Activated T-cell treated with anti-CD3 and anti-CD28 coated beads, Interleukin-2, amount 50 U/mL, for 24 hours (primary cell): ENCODE measurements around the gene DUSP16.
"Not testable (repeated sequence)": the region's sequence is repeated elsewhere in the genome, so short reads cannot be mapped to it uniquely, and the experiment has no call there.

ENCODE experiments used
- DNase-seq: peaks from one replicate; pipeline ENCODE4 v3.0.0-alpha.2; 2020
- H3K27ac Mint-ChIP-seq: 2 replicates; pipeline ENCODE4 v1.8.0; 2020; ENCODE audit warnings: mild to moderate bottlenecking, mixed read lengths
- H3K27me3 Mint-ChIP-seq: 2 replicates; pipeline ENCODE4 v1.8.0; 2020; ENCODE audit warnings: mixed read lengths
- H3K36me3 Mint-ChIP-seq: 2 replicates; pipeline ENCODE4 v1.8.0; 2020; ENCODE audit warnings: low read depth, mixed read lengths
- H3K4me1 Mint-ChIP-seq: 2 replicates; pipeline ENCODE4 v1.8.0; 2020; ENCODE audit warnings: low read depth, mixed read lengths
- H3K4me3 Mint-ChIP-seq: 2 replicates; pipeline ENCODE4 v1.8.0; 2020; ENCODE audit warnings: mild to moderate bottlenecking, moderate library complexity, mixed read lengths
- H3K9me3 Mint-ChIP-seq: 2 replicates; pipeline ENCODE4 v1.8.0; 2020; ENCODE audit warnings: mixed read lengths

The DUSP16 gene, protein sequence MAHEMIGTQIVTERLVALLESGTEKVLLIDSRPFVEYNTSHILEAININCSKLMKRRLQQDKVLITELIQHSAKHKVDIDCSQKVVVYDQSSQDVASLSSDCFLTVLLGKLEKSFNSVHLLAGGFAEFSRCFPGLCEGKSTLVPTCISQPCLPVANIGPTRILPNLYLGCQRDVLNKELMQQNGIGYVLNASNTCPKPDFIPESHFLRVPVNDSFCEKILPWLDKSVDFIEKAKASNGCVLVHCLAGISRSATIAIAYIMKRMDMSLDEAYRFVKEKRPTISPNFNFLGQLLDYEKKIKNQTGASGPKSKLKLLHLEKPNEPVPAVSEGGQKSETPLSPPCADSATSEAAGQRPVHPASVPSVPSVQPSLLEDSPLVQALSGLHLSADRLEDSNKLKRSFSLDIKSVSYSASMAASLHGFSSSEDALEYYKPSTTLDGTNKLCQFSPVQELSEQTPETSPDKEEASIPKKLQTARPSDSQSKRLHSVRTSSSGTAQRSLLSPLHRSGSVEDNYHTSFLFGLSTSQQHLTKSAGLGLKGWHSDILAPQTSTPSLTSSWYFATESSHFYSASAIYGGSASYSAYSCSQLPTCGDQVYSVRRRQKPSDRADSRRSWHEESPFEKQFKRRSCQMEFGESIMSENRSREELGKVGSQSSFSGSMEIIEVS

DNA sequence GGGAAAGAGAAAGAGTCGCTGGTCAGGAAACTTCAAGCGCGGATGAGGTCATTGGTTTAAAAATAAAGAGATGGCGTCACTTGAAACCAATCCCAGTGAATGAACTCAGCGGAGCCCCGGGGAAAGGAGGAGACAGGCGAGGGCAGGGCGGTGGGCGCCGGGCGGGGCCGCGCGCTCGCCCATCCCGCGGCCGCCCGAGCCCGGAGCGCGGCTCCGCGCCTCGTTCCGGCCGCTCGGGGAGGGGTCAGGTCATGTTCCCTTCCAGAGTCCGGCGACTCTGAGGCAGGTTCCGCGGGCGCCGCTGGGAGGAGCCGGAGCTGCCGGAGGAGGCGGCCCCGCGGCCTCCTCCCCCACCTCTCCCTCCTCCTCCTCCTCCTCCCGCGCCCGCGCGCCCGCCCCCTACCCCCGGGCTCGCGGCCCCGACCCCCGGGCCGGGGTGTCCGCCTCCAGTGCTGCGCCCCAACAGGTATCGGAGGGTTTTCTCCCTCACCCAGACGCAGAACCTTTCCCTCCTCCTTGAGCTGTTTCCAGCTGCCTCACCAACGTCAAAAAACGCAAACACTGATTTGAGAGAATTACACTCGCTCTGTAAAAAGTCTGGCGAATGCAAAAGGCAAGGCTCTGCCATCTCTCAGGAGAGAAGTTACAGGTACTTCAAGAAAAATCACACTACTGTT is at the start of gene DUSP16:
Gene DUSP16 (minus strand): TSS at position 279 of the 677 bp plus-strand sequence. CDS start 41,765 bp downstream, outside the sequence.
- peak within 1 kb of the TSS; percentile 81 for H3K4me3 Mint-ChIP-seq
- H3K36me3 Mint-ChIP-seq, result peaks cover 34% of the 10 kb centered on the region
- peaks cover 42% of the 10 kb centered on the region for H3K4me1 Mint-ChIP-seq
- H3K27me3 Mint-ChIP-seq, result no peaks in the 10 kb centered on the region
- H3K27ac Mint-ChIP-seq, result peak within 1 kb of the TSS; percentile 94
- DNase-seq, result peak; percentile 84
- H3K9me3 Mint-ChIP-seq, result peaks cover 3% of the 10 kb centered on the region

DNA sequence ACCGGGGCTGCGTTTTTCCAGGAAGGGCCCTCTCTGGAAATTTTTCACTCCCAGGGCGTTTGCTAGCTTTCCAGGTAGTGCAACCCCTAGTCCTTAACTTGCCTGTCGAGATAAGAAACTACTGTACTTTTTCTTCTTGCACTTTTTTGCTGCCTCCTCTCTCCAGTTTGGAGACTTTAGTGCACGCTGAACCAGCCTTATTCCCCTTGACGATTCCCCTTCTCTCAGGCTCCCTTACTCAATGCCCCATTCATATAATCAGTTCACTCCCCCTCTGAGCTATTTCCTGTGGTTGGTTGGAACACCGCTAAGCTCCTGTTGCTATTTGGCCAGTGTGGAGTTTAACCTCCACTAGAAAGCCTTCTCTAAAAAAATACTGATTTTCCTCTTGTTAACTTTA is 49.7 kb upstream of the DUSP16 start:
- peak overlapping the region; percentile 96 for H3K4me3 Mint-ChIP-seq
- no peaks in the 10 kb centered on the region for H3K9me3 Mint-ChIP-seq
- H3K36me3 Mint-ChIP-seq, result peaks cover 40% of the 10 kb centered on the region
- H3K4me1 Mint-ChIP-seq, result peaks cover 73% of the 10 kb centered on the region
- DNase-seq, result no peak
- H3K27ac Mint-ChIP-seq, result peak overlapping the region; percentile 99
- no peaks in the 10 kb centered on the region for H3K27me3 Mint-ChIP-seq

DNA sequence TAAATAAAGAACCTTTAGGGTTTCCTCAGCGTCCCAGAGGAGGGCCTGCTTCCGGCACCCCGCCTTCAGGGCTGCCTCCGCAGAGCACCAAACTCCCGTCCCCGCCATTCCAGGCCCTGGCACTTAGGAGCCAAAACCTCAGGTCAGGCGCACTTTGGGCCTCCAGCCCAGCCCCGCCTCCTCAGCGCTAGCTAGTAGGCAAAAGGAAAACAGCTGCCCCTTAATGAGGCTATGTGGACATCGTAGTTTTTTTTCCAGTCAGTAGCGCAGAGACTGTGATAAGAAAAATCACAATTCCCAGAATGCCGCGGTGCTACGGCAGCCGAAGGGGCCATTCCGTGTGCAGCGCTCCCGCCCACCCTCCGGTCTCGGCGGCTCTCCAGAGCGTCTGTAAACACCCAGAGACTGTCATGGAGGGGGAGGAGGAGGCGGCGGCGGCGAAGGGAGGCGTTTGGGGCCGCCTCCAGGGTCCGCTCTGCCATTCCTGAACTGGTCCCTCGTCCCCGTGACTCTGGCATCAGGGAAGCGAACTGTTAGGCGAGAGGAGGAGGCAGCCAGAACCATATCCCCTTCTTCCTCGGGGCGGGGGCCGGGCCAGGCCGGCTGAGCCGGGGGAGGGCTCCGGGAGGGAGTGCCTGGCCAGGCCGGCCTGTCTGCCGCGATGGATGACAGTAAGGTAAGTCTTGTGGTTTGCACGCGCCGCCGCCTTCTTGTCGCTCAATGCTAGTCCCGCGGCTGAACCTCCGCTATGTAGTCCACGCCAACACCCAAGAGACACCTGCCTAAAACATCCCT is 49.0 kb upstream of the DUSP16 start, which contains the start of gene CREBL2:
Gene CREBL2 (plus strand): TSS at position 365 of the 795 bp plus-strand sequence. CDS start 297 bp downstream, at position 662.
- H3K27me3 Mint-ChIP-seq, result no peaks in the 10 kb centered on the region
- H3K4me1 Mint-ChIP-seq, result peaks cover 73% of the 10 kb centered on the region
- H3K9me3 Mint-ChIP-seq, result no peaks in the 10 kb centered on the region
- H3K36me3 Mint-ChIP-seq, result peaks cover 37% of the 10 kb centered on the region
- peak; percentile 88 for DNase-seq
- H3K27ac Mint-ChIP-seq, result peak within 1 kb of the TSS; percentile 99
- H3K4me3 Mint-ChIP-seq, result peak within 1 kb of the TSS; percentile 96

DNA sequence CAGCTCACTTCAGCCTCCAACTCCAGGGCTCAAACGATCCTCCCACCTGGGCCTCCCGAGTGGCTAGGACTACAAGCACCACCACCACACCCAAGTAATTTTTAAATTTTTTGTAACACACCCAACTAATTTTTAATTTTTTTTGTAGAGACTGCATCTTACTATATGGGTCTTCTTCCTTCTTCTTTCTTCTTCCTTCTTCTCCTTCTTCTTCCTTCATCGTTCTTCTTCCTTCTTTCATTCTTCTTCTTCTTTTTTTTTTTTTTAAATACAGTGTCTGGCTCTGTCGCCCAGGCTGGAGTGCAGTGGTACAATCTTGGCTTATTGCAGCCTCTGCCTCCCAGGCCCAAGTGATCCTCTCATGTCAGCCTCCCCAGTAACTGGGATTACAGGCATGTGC is 48.0 kb upstream of the DUSP16 start:
- Mint-ChIP-seq H3K36me3 (peaks cover 30% of the 10 kb centered on the region), H3K4me3 (peak overlapping the region; percentile 96), H3K9me3 (no peaks in the 10 kb centered on the region), H3K27ac (peak overlapping the region; percentile 99), H3K4me1 (peaks cover 71% of the 10 kb centered on the region), H3K27me3 (no peaks in the 10 kb centered on the region)
- DNase-seq, result no peak

DNA sequence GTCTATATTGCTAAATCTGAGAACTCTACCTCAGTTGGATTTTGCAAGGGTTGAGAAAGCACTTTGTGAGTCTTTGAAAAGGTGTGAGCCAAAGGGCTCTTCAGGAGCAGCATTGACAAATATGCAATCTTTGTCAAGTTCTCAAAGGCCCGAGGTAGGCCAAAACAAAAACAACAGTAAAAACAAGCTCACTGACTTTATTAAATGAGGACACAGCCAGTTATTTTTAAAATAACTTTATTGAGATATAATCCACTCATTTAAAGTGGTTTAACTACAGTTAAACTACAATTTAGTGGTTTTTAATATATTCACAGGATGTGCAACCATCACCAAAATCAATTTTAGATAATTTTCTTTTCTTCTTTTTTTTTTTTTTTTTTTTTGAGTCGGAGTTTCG is 47.0 kb upstream of the DUSP16 start:
- Mint-ChIP-seq H3K27ac (peak overlapping the region; percentile 61), H3K27me3 (no peaks in the 10 kb centered on the region), H3K4me1 (peaks cover 69% of the 10 kb centered on the region)

DNA sequence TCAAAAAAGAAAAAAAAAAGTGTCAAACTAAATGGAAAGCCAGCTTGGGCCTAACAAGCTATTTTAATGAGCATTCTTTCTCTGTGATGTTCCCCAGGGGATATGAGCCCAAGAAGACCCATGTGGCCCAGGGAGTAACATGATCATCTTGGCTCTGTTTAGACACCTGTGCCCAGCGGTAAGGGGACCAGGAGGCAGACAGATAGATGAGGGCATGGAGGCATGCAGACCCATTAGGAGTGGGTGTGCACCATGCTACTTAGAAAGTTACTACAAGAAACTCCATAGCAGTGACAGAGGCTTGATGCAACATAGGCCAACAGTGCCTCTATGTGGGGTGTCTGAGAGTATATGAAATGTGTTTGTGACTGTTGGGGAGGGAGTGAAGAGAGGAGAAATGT is 45.9 kb upstream of the DUSP16 start:
- no peak for DNase-seq
- H3K36me3 Mint-ChIP-seq, result peaks cover 19% of the 10 kb centered on the region
- no peak overlapping the region for H3K4me3 Mint-ChIP-seq
- peak overlapping the region; percentile 19 for H3K27ac Mint-ChIP-seq
- peaks cover 58% of the 10 kb centered on the region for H3K4me1 Mint-ChIP-seq
- no peaks in the 10 kb centered on the region for H3K27me3 Mint-ChIP-seq
- H3K9me3 Mint-ChIP-seq, result no peaks in the 10 kb centered on the region

More for the DNA sequence above, 47.0 kb upstream of the DUSP16 start:
- Mint-ChIP-seq H3K36me3 (peaks cover 28% of the 10 kb centered on the region), H3K4me3 (no peak overlapping the region), H3K9me3 (no peaks in the 10 kb centered on the region)
- DNase-seq, result no peak

DNA sequence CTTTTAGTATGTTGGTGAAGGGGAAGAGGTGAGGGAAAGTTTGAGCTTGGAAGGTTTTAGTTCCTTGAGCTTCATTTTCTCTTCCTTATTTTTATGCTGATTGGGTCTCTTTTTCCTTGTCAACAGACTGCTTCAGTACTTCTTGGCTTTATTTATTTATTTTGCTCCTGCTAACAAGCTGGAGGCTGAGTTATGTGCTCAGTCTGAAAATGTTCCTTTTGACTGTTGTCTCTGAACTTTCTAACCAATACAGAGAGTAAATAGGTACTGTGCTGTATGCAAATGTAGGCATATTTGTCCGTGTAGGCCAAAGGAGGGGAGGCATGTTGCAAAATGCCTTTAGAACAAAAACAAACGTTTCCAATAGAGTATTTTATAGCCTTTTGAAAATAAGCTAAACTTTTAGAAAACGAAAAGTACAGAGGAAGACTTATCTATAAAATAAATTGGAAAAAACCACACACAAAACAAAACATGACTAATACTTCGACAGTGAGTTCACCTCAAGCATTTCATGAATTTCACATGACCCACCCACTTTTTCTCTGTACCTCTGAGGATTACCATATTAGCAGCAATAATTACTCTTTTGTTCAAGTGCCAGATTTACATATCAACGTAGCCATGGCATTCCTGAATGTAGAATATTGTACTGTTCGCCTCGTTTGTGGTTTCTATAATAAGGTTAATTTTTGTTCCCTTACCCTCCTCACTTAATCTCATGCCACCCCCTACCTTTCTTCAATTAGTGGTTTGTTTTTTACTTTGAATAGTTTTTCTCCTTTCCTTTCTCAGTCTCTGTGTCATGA is 44.3 kb upstream of the DUSP16 start:
- H3K9me3 Mint-ChIP-seq, result no peaks in the 10 kb centered on the region
- no peak for DNase-seq
- peaks cover 46% of the 10 kb centered on the region for H3K4me1 Mint-ChIP-seq
- peak overlapping the region; percentile 41 for H3K4me3 Mint-ChIP-seq
- peak overlapping the region; percentile 94 for H3K27ac Mint-ChIP-seq
- H3K27me3 Mint-ChIP-seq, result no peaks in the 10 kb centered on the region
- H3K36me3 Mint-ChIP-seq, result peaks cover 8% of the 10 kb centered on the region

DNA sequence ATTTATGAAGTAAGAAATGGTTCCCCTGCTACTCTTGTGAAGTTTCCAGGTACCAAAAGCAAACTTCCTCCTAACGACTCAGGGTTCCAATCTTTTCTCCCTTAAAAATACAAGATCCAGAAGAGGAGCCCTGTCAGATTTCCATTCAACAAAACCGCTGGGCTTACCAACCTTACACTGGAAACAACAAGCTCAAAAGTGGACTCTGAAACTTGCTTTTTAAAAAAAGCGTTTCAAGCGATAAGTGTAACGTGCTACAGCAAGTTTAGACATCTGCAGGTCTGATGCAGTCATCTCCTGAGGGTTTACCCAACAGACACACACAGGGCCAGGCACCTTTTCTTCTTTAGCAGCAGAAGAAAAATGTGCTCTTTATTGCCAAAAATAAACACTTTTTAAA is 42.1 kb upstream of the DUSP16 start:
- DNase-seq, result no peak
- H3K36me3 Mint-ChIP-seq, result no peaks in the 10 kb centered on the region
- H3K27ac Mint-ChIP-seq, result no peak overlapping the region
- no peaks in the 10 kb centered on the region for H3K9me3 Mint-ChIP-seq
- H3K27me3 Mint-ChIP-seq, result no peaks in the 10 kb centered on the region
- H3K4me1 Mint-ChIP-seq, result peaks cover 32% of the 10 kb centered on the region
- no peak overlapping the region for H3K4me3 Mint-ChIP-seq

DNA sequence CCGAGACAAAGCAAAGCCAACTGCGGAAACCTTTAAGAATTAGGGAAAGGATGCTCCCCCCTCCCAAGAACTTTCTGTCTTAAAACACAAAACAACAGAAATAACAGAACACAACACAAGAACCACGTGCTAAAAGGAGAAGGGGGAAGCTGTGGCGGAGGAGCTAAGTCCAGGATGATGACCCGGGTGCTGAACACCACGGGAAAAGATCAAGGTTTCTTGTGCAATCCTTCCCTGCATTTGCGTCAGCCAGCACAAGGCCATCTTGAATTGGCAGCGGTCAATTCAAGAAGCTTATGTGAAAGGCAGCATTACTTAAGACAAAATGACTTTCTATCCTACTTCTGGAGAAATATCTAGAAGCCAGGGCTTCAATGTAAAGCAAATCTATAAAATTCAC is 38.0 kb upstream of the DUSP16 start:
- no peak for DNase-seq
- Mint-ChIP-seq H3K27ac (no peak overlapping the region), H3K4me1 (peaks cover 1% of the 10 kb centered on the region), H3K27me3 (no peaks in the 10 kb centered on the region), H3K36me3 (no peaks in the 10 kb centered on the region), H3K4me3 (no peak overlapping the region), H3K9me3 (no peaks in the 10 kb centered on the region)

DNA sequence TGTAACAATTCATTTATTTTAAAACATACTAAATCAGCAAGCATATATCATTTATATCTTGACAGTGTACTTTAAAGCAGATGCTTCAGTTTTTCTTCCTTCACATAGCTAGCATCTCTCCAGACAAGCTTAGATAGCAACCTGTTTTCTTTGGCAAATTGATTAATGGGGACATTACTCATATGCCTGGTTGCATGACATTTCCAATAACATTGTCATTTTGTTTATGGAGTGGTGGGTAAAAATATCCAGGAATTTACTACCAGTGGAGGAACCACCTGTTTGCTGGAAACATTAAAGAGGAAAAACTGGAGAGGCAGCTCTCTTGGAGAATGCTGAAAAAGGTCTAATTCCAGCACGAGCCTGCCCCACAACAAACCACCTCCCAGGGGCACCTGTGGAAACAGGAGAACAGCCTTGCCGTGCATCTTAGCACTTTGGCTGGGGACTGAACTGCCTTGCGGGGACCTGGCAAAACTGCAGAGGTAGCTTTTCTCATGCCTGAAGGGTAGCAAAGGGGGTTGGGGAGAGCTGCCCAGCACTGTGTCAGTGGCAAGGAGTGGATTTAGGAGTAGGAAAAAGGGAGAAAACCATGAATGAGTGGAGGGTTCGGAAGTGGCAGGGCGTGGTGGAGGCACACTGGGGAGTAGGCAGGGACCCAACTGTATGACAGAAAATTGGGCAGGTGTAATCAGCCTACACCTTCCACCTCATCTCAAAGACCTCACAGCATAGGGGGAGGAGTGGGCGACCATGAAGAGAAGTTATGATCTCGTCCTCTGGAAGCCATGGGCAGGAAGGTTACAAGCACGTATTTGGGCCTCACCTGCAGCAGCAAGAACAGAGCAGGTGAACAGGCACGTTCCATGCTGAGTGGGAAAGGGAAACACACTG is 37.3 kb upstream of the DUSP16 start:
- Mint-ChIP-seq H3K27ac (no peak overlapping the region), H3K4me3 (no peak overlapping the region), H3K36me3 (no peaks in the 10 kb centered on the region), H3K27me3 (no peaks in the 10 kb centered on the region), H3K4me1 (no peaks in the 10 kb centered on the region), H3K9me3 (no peaks in the 10 kb centered on the region)
- no peak for DNase-seq

DNA sequence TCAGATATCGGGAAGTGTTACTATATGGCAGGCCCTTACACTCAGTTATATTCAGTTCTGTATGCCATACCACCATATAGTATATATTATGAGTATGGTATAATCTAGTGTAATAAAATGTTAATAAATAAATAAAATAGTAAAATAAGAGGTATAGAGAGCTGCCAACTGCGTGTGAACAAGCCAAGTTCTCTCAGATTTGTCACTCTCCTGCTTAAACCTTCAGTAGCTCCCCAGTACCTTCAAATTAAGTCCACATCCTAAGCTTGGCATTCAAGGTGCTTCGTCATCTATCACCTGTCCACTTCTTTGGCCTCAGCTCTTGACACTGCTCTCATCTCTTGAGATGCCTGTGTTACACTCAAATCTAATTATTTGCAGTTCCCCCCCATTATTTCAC is 36.2 kb upstream of the DUSP16 start:
- Mint-ChIP-seq H3K4me3 (no peak overlapping the region), H3K36me3 (no peaks in the 10 kb centered on the region), H3K27me3 (no peaks in the 10 kb centered on the region), H3K4me1 (no peaks in the 10 kb centered on the region), H3K27ac (no peak overlapping the region), H3K9me3 (no peaks in the 10 kb centered on the region)
- no peak for DNase-seq

DNA sequence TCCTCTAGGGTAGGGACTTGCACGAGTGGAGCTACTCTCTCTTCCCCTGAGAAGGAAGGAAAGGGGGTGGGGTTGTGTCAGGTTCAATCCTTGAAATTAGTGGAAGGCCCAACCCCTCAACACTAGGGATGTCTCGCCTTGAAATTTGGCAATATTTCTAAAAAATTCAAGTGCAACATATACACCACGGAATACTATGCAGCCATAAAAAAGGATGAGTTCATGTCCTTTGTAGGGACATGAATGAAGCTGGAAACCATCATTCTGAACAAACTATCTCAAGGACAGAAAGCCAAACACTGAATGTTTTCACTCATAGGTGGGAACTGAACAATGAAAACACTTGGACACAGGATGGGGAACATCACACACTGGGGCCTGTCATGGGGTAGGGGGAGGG is 33.9 kb upstream of the DUSP16 start:
- H3K27me3 Mint-ChIP-seq, H3K4me3 Mint-ChIP-seq, H3K36me3 Mint-ChIP-seq, H3K27ac Mint-ChIP-seq, H3K9me3 Mint-ChIP-seq, H3K4me1 Mint-ChIP-seq, DNase-seq: not testable (repeated sequence)

DNA sequence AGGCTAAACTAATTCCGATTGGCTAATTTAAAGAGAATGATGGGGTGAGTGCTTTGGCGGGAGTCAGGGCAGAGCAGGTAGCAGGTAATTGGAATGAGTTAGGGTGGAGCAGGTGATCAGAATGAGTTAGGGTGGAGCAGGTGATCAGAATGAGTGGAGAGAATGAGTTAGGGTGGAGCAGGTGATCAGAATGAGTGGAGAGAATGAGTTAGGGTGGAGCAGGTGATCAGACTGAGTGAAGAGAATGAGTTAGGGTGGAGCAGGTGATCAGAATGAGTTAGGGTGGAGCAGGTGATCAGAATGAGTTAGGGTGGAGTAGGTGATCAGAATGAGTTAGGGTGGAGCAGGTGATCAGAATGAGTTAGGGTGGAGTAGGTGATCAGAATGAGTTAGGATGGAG is 33.3 kb upstream of the DUSP16 start:
- not testable (repeated sequence) for H3K36me3 Mint-ChIP-seq, H3K4me1 Mint-ChIP-seq, DNase-seq, H3K27me3 Mint-ChIP-seq, H3K27ac Mint-ChIP-seq, H3K9me3 Mint-ChIP-seq, H3K4me3 Mint-ChIP-seq
